ENCODE measurements around the gene SMURF1.

The SMURF1 gene

DNA sequence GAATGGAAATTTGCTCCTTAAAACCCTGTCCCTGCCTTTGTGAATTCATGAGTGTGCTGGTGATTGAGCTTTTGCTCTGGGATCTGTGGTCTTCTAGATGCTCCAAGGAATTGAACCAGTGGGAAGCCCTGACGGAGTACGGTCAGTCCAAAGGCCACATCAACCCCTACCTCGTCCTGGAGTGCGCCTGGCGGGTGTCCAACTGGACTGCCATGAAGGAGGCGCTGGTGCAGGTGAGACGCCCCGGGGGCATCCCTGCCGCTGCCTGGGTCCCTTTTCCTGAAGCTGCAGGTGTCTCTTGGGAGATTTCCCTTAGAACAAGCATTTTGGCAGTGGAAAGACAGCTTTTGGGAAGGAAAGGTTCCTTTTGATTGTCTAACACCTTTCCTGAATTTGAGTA lies 165.2 kb downstream of the SMURF1 start:
- DNase-seq, result no peak
